OCI-LY7 (cell line): ENCODE results near the gene POP5. TPM values are rescaled to one million over a fixed set of nuclear protein-coding genes. Genes with fewer than 3 reads are reported as not detected.

Experiments
- BruUV-seq: library from RNA; stranded (reverse); fragments of 400-500 nt; replicated peaks from 2 replicates; lab custom pipeline; 2021; lab: Mats Ljungman, UMichigan
- CTCF ChIA-PET: fragments of 300-600 bp; sonication (Branson Sonifier 250); formaldehyde crosslinking; loops from one replicate; lab custom pipeline; 2022; ENCODE audit warnings: antibody characterized with exemption; ENCODE audit not compliant: unreplicated experiment; lab: Charles Lee
- POLR2A ChIA-PET: fragments of 300-600 bp; sonication (Branson Sonifier 250); formaldehyde crosslinking; loops from one replicate; lab custom pipeline; 2022; ENCODE audit warnings: antibody characterized with exemption; lab: Charles Lee
- DNase-seq: peaks from one replicate; pipeline ENCODE4 v3.0.0-alpha.2; 2015; ENCODE audit warnings: low spot score
- H2AFZ ChIP-seq: fragments of 200-600 bp; sonication (generic), shearing (Covaris generic); 2 replicates; pipeline ENCODE4 v1.6.1; 2014; ENCODE audit warnings: mild to moderate bottlenecking, antibody characterized with exemption, low read length, moderate library complexity
- H3K27ac ChIP-seq: fragments of 200-600 bp; sonication (generic); 2 replicates; pipeline ENCODE4 v1.5.1; 2014; ENCODE audit warnings: mixed run types, low read depth, mild to moderate bottlenecking, moderate library complexity, low read length, inconsistent platforms; ENCODE audit not compliant: poor library complexity, severe bottlenecking
- H3K36me3 ChIP-seq: fragments of 200-600 bp; sonication (generic); 2 replicates; pipeline ENCODE4 v1.6.1; 2014; ENCODE audit warnings: mild to moderate bottlenecking, antibody characterized with exemption, low read length, moderate library complexity, mixed read lengths; ENCODE audit not compliant: insufficient read depth
- H3K4me1 ChIP-seq: fragments of 200-600 bp; sonication (generic); 2 replicates; pipeline ENCODE4 v1.5.1; 2014; ENCODE audit warnings: mild to moderate bottlenecking, low read length; ENCODE audit not compliant: insufficient read depth, poor library complexity, severe bottlenecking
- H3K4me2 ChIP-seq: fragments of 200-600 bp; sonication (generic); 2 replicates; pipeline ENCODE4 v1.6.1; 2014; ENCODE audit warnings: mild to moderate bottlenecking, low read length
- H3K4me3 ChIP-seq: fragments of 200-600 bp; sonication (generic); 2 replicates; pipeline ENCODE4 v1.5.1; 2014; ENCODE audit warnings: mild to moderate bottlenecking, low read depth, low read length; ENCODE audit not compliant: poor library complexity, severe bottlenecking
- H3K79me2 ChIP-seq: fragments of 200-600 bp; sonication (generic); 2 replicates; pipeline ENCODE4 v1.6.1; 2016; ENCODE audit warnings: low read depth, mild to moderate bottlenecking, low read length, moderate library complexity, mixed read lengths; ENCODE audit not compliant: insufficient read depth
- H3K9me2 ChIP-seq: fragments of 200-600 bp; sonication (generic); 2 replicates; pipeline ENCODE4 v1.6.1; 2016; ENCODE audit warnings: mild to moderate bottlenecking, low read length, mixed read lengths; ENCODE audit not compliant: insufficient read depth
- H3K9me3 ChIP-seq: fragments of 200-600 bp; sonication (generic); 2 replicates; pipeline ENCODE4 v1.6.1; 2014; ENCODE audit warnings: mild to moderate bottlenecking, mixed run types, low read length, mixed read lengths
- H4K20me1 ChIP-seq: fragments of 200-600 bp; sonication (generic); 2 replicates; pipeline ENCODE4 v1.6.1; 2014; ENCODE audit warnings: mild to moderate bottlenecking, antibody characterized with exemption, low read length, moderate library complexity, mixed read lengths; ENCODE audit not compliant: insufficient read depth
- CTCF ChIP-seq: fragments of 200-600 bp; sonication (generic); conservative IDR thresholded peaks from 2 replicates; pipeline ENCODE4 v1.5.1; 2014; ENCODE audit warnings: mild to moderate bottlenecking, antibody characterized with exemption, low read length, moderate library complexity, mixed read lengths
- EZH2phosphoT487 ChIP-seq: fragments of 200-600 bp; sonication (generic); IDR thresholded peaks from 2 replicates; pipeline ENCODE4 v1.6.1; 2018; ENCODE audit warnings: low read depth, borderline replicate concordance, mild to moderate bottlenecking, mixed run types, antibody characterized with exemption, low read length, moderate library complexity, mixed read lengths
- intact Hi-C: fragments of 100-400 bp; cut with micrococcal nuclease; formaldehyde crosslinking; loops from one replicate; pipeline ENCODE4 v1.10.0; 2022; ENCODE audit not compliant: unreplicated experiment
- total RNA-seq, 2 experiments: library from RNA; depleted of rRNA in 1 of 2; stranded (reverse); fragments of >200 nt in 1 of 2; shearing (Covaris generic) in 1 of 2; gene quantifications; 2 replicates each; pipeline ENCODE4 v1.2.3, GENCODE V29; 2014 to 2022

The POP5 gene
- total RNA-seq, 2 experiments from 2014 or later, result 61.8 to 65.8 TPM

DNA sequence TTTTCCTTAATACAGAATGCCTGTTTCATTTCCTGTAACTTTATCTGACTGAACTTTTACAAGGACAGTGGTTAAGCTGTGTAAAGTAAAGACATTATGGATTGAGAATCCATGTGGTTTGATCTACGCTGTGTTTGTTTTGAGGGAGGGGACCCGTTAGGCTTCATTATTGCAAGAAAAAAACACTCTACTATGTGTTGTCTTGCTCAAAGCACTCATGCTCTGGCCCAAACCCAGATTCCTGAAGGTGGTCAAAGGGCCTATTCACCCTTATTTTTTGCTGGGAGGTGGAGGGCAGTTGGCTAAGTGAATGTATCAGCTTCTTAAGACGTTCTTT lies 35.2 kb downstream of the POP5 start:
- ChIA-PET CTCF (no interaction called here), POLR2A (no interaction called here)
- H3K9me2 ChIP-seq, result no peaks in the 10 kb centered on the region
- H4K20me1 ChIP-seq, result no peaks in the 10 kb centered on the region
- H2AFZ ChIP-seq, result no peak overlapping the region
- no TSS peak for BruUV-seq
- H3K4me3 ChIP-seq, result no peak overlapping the region
- no peaks in the 10 kb centered on the region for H3K4me1 ChIP-seq
- H3K27ac ChIP-seq, result no peak overlapping the region
- no peaks in the 10 kb centered on the region for H3K9me3 ChIP-seq
- DNase-seq, result no peak
- peaks cover 61% of the 10 kb centered on the region; the same call in 1 of the 2 replicates for H3K79me2 ChIP-seq
- TF ChIP-seq EZH2phosphoT487, result no peak
- TF ChIP-seq CTCF, result no peak
- intact Hi-C loops, result no loop called here
- peaks cover 83% of the 10 kb centered on the region for H3K36me3 ChIP-seq
- H3K4me2 ChIP-seq, result no peak overlapping the region

DNA sequence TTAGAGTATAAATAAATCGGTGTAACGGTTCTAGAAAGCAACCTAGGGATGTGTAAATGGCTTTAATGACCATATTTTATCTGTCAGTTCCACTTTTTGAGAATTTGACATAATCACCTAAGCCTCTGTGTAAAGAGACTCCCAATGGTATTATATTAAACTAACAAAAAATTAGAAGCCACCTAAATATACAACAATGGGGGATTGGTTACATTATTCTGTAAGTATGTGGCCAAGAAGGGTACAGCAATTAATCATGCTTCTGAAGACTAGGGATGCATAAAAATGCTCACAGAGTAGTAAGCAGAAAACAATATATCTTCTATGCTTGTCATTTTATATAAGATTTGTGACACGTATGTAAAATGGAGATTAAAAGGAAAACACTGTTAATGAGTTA lies 36.5 kb downstream of the POP5 start:
- Histone ChIP-seq H3K79me2 (peaks cover 64% of the 10 kb centered on the region), H3K9me3 (no peaks in the 10 kb centered on the region), H3K36me3 (peaks cover 87% of the 10 kb centered on the region), H3K4me3 (no peak overlapping the region), H4K20me1 (no peaks in the 10 kb centered on the region), H3K9me2 (no peaks in the 10 kb centered on the region), H2AFZ (no peak overlapping the region), H3K27ac (no peak overlapping the region), H3K4me1 (no peaks in the 10 kb centered on the region), H3K4me2 (no peak overlapping the region)
- TF ChIP-seq CTCF (no peak), EZH2phosphoT487 (no peak)
- ChIA-PET POLR2A (no interaction called here), CTCF (no interaction called here)
- DNase-seq, result no peak
- BruUV-seq, result no TSS peak
- intact Hi-C loops, result no loop called here

DNA sequence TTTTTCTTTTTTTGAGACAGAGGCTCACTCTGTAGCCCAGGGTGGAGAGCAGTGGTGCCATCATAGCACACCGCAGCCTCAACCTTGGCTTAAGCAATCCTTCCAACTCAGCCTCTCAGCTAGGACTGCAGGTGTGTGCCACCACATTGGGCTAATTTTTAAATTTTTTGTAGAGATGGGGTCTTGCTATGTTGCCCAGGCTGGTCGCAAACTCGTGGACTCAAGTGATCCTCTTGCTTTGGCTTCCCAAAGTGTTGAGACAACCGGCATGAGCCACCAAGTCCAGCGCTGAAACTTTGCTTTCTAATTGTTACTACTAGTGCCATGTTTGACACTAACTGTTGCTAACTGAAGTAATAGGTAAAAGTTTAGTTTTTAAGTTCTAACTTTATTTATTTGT lies 39.0 kb downstream of the POP5 start:
- H3K9me3 ChIP-seq, result no peaks in the 10 kb centered on the region
- no peak overlapping the region for H3K4me3 ChIP-seq
- H3K4me1 ChIP-seq, result peaks cover 25% of the 10 kb centered on the region
- no peak overlapping the region for H3K4me2 ChIP-seq
- no peak overlapping the region for H3K27ac ChIP-seq
- H2AFZ ChIP-seq, result no peak overlapping the region
- H4K20me1 ChIP-seq, result peaks cover 18% of the 10 kb centered on the region
- peaks cover 89% of the 10 kb centered on the region for H3K79me2 ChIP-seq
- H3K9me2 ChIP-seq, result no peaks in the 10 kb centered on the region
- CTCF ChIA-PET, result interaction anchor here (0.6 kb wide), 1 partner anchor 186 kb away, joined by 4 read pairs; no protein-coding TSS in a partner anchor
- TF ChIP-seq EZH2phosphoT487, result no peak
- no peak for TF ChIP-seq CTCF
- POLR2A ChIA-PET, result no interaction called here
- peaks cover 89% of the 10 kb centered on the region for H3K36me3 ChIP-seq
- BruUV-seq, result no TSS peak
- no peak for DNase-seq
- intact Hi-C loops, result no loop called here
